ENCODE data around the gene RND2. TPM values are rescaled to one million over a fixed set of nuclear protein-coding genes. Genes with fewer than 3 reads are reported as not detected.
"Not testable (repeated sequence)": the region's sequence is repeated elsewhere in the genome, so short reads cannot be mapped to it uniquely, and the experiment has no call there.

RND2 gene
- total and polyA plus RNA-seq, 2 of the 13 experiments (the other 11 are each of a cell fraction or from before 2014, with no cell fraction given): 0.05 to 0.11 TPM

GRCh38 chr17:42992872-42993271 is 32.2 kb upstream of the RND2 start:
- Histone ChIP-seq H3K4me3 (replicated peaks in 1 of 3; ENCODE audit: insufficient read depth in 1 of 3, low read depth in 2 of 3, low read length in 3 of 3) (no peak overlapping the region), H3K9me3 (ENCODE audit: low read length) (no peaks in the 10 kb centered on the region), H3K36me3 (replicated peaks in 1 of 2; ENCODE audit: control insufficient read depth in 1 of 2, insufficient read depth in 2 of 2, low read length in 2 of 2) (peaks cover 21 to 52% of the 10 kb centered on the region in 2 experiments), H2AFZ (ENCODE audit: low read length) (no peak overlapping the region), H3K27me3 (ENCODE audit: control insufficient read depth in 1 of 2, insufficient read depth in 2 of 2, low read length in 2 of 2) (no peaks in the 10 kb centered on the region), H3K4me1 (ENCODE audit: insufficient read depth, low read length) (peaks cover 27% of the 10 kb centered on the region), H3K9ac (ENCODE audit: insufficient read depth, low read depth, low read length) (no peak overlapping the region), H3K27ac (ENCODE audit: extremely low read length, insufficient read depth, low read length) (no peak overlapping the region), H4K20me1 (ENCODE audit: insufficient read depth, low read length) (no peaks in the 10 kb centered on the region), H3K79me2 (ENCODE audit: insufficient read depth, low read length) (no peaks in the 10 kb centered on the region), H3K4me2 (ENCODE audit: low read depth, low read length) (no peak overlapping the region)
- DNase-seq (ENCODE audit: low spot score) (no peak), ATAC-seq (no peak), FAIRE-seq (no peak)
- ChIA-PET CTCF (ENCODE audit: low intra/inter-chr PET ratio, low total read pairs) (no interaction called here), POLR2A (no interaction called here)
- TSS peak; percentile 30 for BruUV-seq (replicated peaks)
- 86% methylated on average over 5 of the region's 5 CpGs for WGBS (ENCODE audit: low lambda C conversion rate)
- TF ChIP-seq ZNF577 (CRISPR knock-in tag; IDR thresholded peaks at IDR 0.05; ENCODE audit: borderline replicate concordance, low read depth) (no peak), HDAC1 (CRISPR knock-in tag; IDR thresholded peaks at IDR 0.05) (no peak), RORA (CRISPR knock-in tag; IDR thresholded peaks at IDR 0.05) (no peak)
- in situ Hi-C loops (cut with HindIII; ENCODE audit: extremely low pct_ligation_motif_present, low pct_unique_long_range_greater_than_20kb) (no loop called here), intact Hi-C loops (cut with micrococcal nuclease; ENCODE audit: unreplicated experiment) (no loop called here)

GRCh38 chr17:42993913-42994312 is 31.1 kb upstream of the RND2 start:
- POLR2A ChIA-PET; ATAC-seq; H3K4me2 ChIP-seq (ENCODE audit: low read depth, low read length); H3K79me2 ChIP-seq (ENCODE audit: insufficient read depth, low read length); H2AFZ ChIP-seq (ENCODE audit: low read length); H3K9me3 ChIP-seq (ENCODE audit: low read length); H3K9ac ChIP-seq (ENCODE audit: insufficient read depth, low read depth, low read length); in situ Hi-C loops (cut with HindIII; ENCODE audit: extremely low pct_ligation_motif_present, low pct_unique_long_range_greater_than_20kb); CTCF ChIA-PET (ENCODE audit: low intra/inter-chr PET ratio, low total read pairs); BruUV-seq (replicated peaks); DNase-seq (ENCODE audit: low spot score); H4K20me1 ChIP-seq (ENCODE audit: insufficient read depth, low read length); intact Hi-C loops (cut with micrococcal nuclease; ENCODE audit: unreplicated experiment); H3K27ac ChIP-seq (ENCODE audit: extremely low read length, insufficient read depth, low read length); H3K27me3 ChIP-seq (ENCODE audit: control insufficient read depth in 1 of 2, insufficient read depth in 2 of 2, low read length in 2 of 2); FAIRE-seq; H3K4me3 ChIP-seq (replicated peaks in 1 of 3; ENCODE audit: insufficient read depth in 1 of 3, low read depth in 2 of 3, low read length in 3 of 3): not testable (repeated sequence)
- H3K36me3 ChIP-seq (replicated peaks in 1 of 2; ENCODE audit: control insufficient read depth in 1 of 2, insufficient read depth in 2 of 2, low read length in 2 of 2): peaks cover 18 to 42% of the 10 kb centered on the region in 2 experiments
- 85% methylated on average over 10 of the region's 10 CpGs for WGBS (ENCODE audit: low lambda C conversion rate)
- H3K4me1 ChIP-seq (ENCODE audit: insufficient read depth, low read length): peaks cover 27% of the 10 kb centered on the region

Data from HepG2 (cell line).